HG03571 (cell line): ENCODE results near the gene SOCS3.
"Not testable (repeated sequence)": the region's sequence is repeated elsewhere in the genome, so short reads cannot be mapped to it uniquely, and the experiment has no call there.

Source experiments
- ATAC-seq: cut with Tn5 transposase; IDR thresholded peaks from one replicate; pipeline ENCODE4 v1.9.1; 2021; ENCODE audit not compliant: unreplicated experiment

SOCS3 gene

GRCh38 chr17:78332991-78333390 lies 26.9 kb downstream of the SOCS3 start:
- ATAC-seq = no peak

- ATAC-seq = not testable (repeated sequence)
Measured at GRCh38 chr17:78331355-78331754, 28.5 kb downstream of the SOCS3 start.

- no peak for ATAC-seq
Measured at GRCh38 chr17:78330570-78331224, 29.2 kb downstream of the SOCS3 start.

GRCh38 chr17:78329263-78330059 lies 30.4 kb downstream of the SOCS3 start:
- ATAC-seq = no peak

GRCh38 chr17:78327880-78328279 lies 32.0 kb downstream of the SOCS3 start:
- no peak for ATAC-seq

- ATAC-seq = no peak
Measured at GRCh38 chr17:78325076-78325687, 34.7 kb downstream of the SOCS3 start.

GRCh38 chr17:78324391-78325075 lies 35.3 kb downstream of the SOCS3 start:
- ATAC-seq = no peak

GRCh38 chr17:78323826-78324390 lies 36.0 kb downstream of the SOCS3 start:
- no peak for ATAC-seq

GRCh38 chr17:78322858-78323455 lies 36.9 kb downstream of the SOCS3 start:
- ATAC-seq = no peak

- no peak for ATAC-seq
Measured at GRCh38 chr17:78322327-78322857, 37.5 kb downstream of the SOCS3 start.

GRCh38 chr17:78318843-78319242 lies 41.0 kb downstream of the SOCS3 start:
- no peak for ATAC-seq

- ATAC-seq = no peak
Measured at GRCh38 chr17:78318407-78318806, 41.5 kb downstream of the SOCS3 start.

- ATAC-seq = no peak
Measured at GRCh38 chr17:78317794-78318400, 42.0 kb downstream of the SOCS3 start.

- no peak for ATAC-seq
Measured at GRCh38 chr17:78316867-78317789, 42.7 kb downstream of the SOCS3 start.

GRCh38 chr17:78316115-78316866 lies 43.6 kb downstream of the SOCS3 start:
- no peak for ATAC-seq

GRCh38 chr17:78315355-78316114 lies 44.3 kb downstream of the SOCS3 start:
- ATAC-seq = no peak

GRCh38 chr17:78314683-78315354 lies 45.1 kb downstream of the SOCS3 start:
- no peak for ATAC-seq
